ENCODE data around the gene DCAKD. TPM values are rescaled to one million over a fixed set of nuclear protein-coding genes. Genes with fewer than 3 reads are reported as not detected.

The DCAKD gene
- total and polyA plus RNA-seq, 2 of the 8 experiments (the other 6 are each of a cell fraction or from before 2014, with no cell fraction given), result 35.6 to 52.9 TPM

GRCh38 chr17:45038728-45039634 lies 12.5 kb downstream of the DCAKD start (continued):
- TF ChIP-seq SIX5 (IDR thresholded peaks at IDR 0.05; ENCODE audit: low read depth, low read length) (no peak), TCF12 (IDR thresholded peaks at IDR 0.05; ENCODE audit: low read depth, low read length) (no peak), KDM5A (IDR thresholded peaks at IDR 0.05; ENCODE audit: low read length) (no peak), RAD21 (IDR thresholded peaks at IDR 0.05 in 1 of 2, conservative IDR thresholded peaks at IDR 0.05 in 1 of 2; ENCODE audit: low read depth in 2 of 2, low read length in 2 of 2) (no peak), TAF1 (IDR thresholded peaks at IDR 0.05; ENCODE audit: low read depth, low read length) (no peak), HDAC2 (IDR thresholded peaks at IDR 0.05; ENCODE audit: borderline replicate concordance in 1 of 2, low read depth in 2 of 2, low read length in 2 of 2) (no peak), SAP30 (IDR thresholded peaks at IDR 0.05; ENCODE audit: insufficient read depth, insufficient replicate concordance, low read length) (no peak)
